Esophagus muscularis mucosa (tissue), 3 donors: ENCODE results near the gene KISS1.

Source experiments
- POLR2A ChIP-seq: fragments of 450-650 bp; IDR thresholded peaks from one replicate; pipeline ENCODE4 v1.6.1; 2017; ENCODE audit warnings: antibody characterized with exemption, moderate library complexity, mild to moderate bottlenecking, low read depth
- POLR2AphosphoS5 ChIP-seq, 2 donors: sonication (generic); formaldehyde crosslinking; IDR thresholded peaks; one replicate each; pipeline ENCODE4 v1.6.1; 2017; ENCODE audit warnings: antibody characterized with exemption in 2 of 2
- TF ChIP-seq, protein P1 (sequence below), 3 experiments: fragments of 200-600 bp in 2 of 3; fragments of 450-650 bp in 1 of 3; sonication (generic) in 2 of 3; IDR thresholded peaks; one replicate each; pipeline ENCODE4 v1.5.1; 2017 to 2019; ENCODE audit warnings: antibody characterized with exemption in 3 of 3, mild to moderate bottlenecking in 2 of 3, moderate library complexity in 1 of 3

- TF ChIP-seq POLR2AphosphoS5 (IDR thresholded peaks at IDR 0.05), result no peak
- TF ChIP-seq, protein P1, sequence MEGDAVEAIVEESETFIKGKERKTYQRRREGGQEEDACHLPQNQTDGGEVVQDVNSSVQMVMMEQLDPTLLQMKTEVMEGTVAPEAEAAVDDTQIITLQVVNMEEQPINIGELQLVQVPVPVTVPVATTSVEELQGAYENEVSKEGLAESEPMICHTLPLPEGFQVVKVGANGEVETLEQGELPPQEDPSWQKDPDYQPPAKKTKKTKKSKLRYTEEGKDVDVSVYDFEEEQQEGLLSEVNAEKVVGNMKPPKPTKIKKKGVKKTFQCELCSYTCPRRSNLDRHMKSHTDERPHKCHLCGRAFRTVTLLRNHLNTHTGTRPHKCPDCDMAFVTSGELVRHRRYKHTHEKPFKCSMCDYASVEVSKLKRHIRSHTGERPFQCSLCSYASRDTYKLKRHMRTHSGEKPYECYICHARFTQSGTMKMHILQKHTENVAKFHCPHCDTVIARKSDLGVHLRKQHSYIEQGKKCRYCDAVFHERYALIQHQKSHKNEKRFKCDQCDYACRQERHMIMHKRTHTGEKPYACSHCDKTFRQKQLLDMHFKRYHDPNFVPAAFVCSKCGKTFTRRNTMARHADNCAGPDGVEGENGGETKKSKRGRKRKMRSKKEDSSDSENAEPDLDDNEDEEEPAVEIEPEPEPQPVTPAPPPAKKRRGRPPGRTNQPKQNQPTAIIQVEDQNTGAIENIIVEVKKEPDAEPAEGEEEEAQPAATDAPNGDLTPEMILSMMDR (IDR thresholded peaks at IDR 0.05), result no peak
- TF ChIP-seq POLR2A, result no peak
Observed at GRCh38 chr1:204194771-204195170, 1.5 kb downstream of the KISS1 start.
